ENCODE results near the gene LRRC37A2.
"Not testable (repeated sequence)": the region's sequence is repeated elsewhere in the genome, so short reads cannot be mapped to it uniquely, and the experiment has no call there.

- TF ChIP-seq EZH2 (IDR thresholded peaks at IDR 0.05; ENCODE audit: insufficient read depth, poor library complexity, severe bottlenecking); EZH2phosphoT487 (IDR thresholded peaks at IDR 0.05; ENCODE audit: insufficient read depth, low read depth): not testable (repeated sequence)
These were observed 86.2 kb downstream of the LRRC37A2 start for GRCh38 chr17:46598344-46598931.

Measured in GM23248 (cell line).